Activated CD4-positive, CD25-positive, alpha-beta regulatory T cell (primary cell): ENCODE measurements around the gene HOXB9.

Experiments
- DNase-seq, 4 experiments: peaks; one replicate each; lab custom pipeline; 2025; lab: John Stamatoyannopoulos, UW

The HOXB9 gene

DNA sequence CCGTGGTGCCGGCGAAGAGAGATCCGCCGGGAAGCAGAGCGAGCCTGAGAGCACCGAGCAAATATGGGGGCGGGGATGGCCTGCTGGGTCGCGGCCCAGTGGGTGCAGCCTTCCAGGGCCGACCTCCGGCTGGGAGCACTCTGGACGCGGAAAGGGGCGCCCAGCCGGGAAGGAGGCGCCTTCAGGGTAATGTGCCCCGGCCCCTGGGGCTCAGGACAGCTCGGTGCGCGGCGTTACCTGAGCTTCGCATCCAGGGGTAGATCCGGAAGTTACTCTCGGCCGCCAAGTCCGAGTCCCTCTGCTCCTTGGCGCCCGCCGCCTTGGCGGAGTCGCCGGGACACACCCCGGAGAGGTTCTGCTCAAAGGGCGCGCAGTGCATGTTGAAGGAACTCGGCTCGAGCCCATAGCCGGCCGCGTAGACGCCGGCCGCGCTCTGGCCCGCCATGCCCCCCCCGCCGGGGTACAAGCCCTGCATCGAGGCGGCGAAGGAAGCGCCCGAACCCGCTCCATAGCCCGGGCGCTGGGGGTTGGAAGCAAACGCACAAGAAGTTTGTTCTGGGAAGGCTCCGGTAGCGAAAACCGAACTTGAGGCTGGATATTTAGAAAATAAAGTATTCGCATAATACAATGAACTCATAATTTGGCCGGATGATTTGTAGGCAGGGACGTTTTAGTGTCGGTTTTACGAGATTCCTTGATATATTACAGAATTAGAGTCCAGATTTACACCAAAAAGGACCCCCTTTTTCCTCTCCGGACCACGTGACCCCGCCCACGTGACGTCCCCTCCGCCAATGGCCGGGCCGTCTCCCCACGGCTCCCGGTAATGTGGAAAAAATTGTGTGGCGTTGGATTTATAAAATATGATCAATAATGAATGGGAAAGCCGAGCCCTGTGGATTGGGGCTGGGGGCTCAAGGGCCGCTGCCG is 15.6 kb downstream of the HOXB9 start, which contains the start of gene HOXB7:
TSS of gene HOXB7 (minus strand) at position 736 of the 930 bp plus-strand sequence. CDS start at position 637, 99 bp downstream.
- peak in 2 of 4 experiments; percentile 28 to 31 for DNase-seq

- no peak for DNase-seq
Observed at GRCh38 chr17:48609759-48610281, 16.3 kb downstream of the HOXB9 start.

GRCh38 chr17:48609033-48609432 is 17.1 kb downstream of the HOXB9 start:
- no peak for DNase-seq

GRCh38 chr17:48608494-48608834 is 17.7 kb downstream of the HOXB9 start:
- no peak for DNase-seq

DNA sequence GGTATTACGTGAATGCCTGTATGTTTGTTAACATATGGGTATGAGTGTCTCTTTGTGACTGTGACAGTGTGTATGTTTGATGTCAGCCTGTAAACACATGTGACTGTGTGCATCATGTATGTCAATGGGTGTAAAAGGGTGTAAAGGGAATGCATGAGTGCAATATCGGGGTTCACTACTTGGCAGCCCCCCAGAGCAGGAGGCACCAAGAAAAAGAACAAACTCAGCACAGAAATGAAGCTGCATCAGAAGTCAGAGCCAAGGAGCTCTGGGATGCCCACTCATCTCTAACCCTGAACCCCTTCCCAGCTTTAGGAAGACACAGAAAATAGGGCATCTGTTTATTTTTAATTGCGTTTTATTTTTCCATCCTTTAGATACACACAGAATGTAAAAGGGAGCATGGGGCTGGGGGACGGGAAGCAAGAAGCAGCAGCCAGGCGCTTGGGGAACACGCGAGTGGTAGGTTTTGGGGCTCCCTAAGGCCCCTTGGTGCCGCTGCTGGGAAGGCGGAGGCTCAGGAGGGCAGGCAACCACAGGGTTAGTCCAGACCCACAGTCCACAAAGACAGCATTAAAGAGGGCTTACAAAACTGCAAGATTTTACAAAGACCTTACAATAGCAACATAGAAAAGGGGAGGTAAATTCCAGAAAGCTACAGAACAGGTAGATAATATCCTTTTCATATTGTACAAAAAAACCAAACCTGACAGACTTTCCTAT is 19.1 kb downstream of the HOXB9 start:
- no peak for DNase-seq

- DNase-seq, result no peak
Observed at GRCh38 chr17:48605991-48606891, 19.9 kb downstream of the HOXB9 start.

GRCh38 chr17:48605409-48605919 is 20.7 kb downstream of the HOXB9 start:
- DNase-seq, result no peak

- DNase-seq, result no peak
Observed at GRCh38 chr17:48604770-48605329, 21.3 kb downstream of the HOXB9 start, which contains the start of gene HOXB6. Gene HOXB6, minus strand, starts transcription at chr17:48604986. Its CDS starts 6,836 bp downstream, at chr17:48598150.

DNA sequence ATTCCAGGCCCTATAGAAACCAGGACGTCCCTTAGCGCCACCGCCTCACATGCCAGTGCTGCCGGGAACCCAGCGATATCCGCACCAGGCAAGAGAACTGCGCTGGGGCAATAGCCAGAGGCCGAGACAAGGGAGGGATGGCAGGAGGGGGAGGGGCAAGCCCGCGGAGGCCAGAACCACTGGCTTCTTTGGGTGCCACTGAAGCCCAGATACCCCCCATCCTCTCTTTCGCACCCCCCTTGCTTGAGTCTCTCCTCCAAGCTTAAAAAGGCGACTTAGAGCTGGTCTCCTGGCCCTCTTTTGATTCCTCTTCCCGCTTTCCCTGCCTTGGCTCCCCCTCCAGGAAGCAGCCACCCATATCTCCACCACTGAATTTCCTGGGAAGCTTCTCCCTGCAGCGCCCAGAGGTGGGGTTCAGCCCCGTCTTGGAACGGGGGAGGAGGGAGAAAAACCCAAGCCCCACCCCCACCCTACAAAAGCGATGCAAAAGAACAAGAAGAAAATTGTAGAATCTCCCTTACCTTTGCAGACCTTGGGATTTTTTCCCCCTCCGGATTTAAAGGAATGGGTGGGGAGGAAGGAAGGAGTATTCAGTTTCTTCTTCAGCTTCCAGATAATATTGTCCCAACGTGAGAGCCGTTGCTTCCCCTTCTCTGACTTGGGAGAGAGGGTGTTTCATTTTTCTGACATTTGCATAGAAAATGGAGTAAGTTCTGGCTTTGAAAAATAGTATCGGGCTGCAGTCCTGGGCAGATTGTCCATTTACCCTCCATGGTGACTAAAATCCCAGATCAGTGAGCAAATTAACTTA is 22.0 kb downstream of the HOXB9 start:
- no peak for DNase-seq

DNA sequence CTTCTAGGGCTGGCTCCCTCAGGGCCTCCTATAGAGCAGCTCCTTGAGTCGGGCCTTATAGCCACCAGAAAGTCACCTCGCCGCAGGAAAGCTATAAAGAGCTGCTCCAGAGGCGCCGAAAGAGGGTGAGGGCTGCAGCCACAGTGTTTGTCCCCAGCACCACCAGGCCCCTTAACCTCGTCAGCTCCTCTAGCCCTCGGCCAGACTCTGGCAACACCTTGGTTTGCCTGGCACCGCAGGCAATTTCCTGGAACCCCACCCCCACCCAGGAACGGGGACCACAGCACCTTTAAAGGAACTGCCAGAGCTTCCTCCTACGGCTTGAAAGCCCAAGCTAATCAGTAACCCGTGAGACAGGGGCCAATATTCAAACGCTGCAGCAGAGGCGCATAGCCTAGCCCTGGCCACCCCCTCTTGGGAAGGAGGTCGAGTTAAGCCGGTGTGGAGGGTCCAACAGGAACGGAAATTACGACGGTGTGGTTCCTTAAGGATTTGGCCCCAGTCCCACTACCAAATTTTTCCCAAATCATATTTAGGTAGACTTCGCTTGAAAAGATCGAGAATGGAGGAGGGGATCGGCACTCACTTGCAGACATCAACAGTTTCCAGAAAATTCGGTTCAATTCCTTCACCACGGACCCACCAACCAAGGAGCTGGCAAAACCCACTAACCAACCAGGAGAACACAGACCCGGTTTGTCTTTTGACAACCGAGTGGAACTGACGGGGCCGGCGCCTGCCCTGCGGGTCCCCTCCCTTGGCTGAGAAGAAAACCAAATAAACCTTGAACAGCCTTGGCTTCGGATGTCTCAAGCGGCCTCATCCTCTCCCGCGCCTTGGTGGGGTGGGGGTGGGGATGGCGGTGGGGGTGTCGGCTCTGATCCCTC is 24.4 kb downstream of the HOXB9 start:
- DNase-seq, result no peak

DNA sequence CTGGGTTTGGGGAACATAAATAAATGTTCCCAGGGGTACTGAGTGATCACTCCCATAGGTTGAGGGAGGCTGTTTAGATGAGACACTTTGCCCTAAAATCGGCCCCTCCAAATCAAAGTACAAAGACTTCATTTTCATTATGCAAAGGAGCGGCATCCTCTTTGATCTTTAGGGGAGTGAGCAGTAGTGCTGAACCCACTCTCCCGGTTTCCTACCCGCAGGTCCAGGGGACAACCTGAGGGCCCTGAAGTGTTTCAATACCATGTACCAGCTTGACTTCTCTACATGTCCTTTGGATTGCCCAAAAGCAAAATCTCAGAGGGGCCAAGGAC is 25.0 kb downstream of the HOXB9 start:
- no peak for DNase-seq

- no peak for DNase-seq
Observed at GRCh38 chr17:48600244-48601098, 25.7 kb downstream of the HOXB9 start.

DNA sequence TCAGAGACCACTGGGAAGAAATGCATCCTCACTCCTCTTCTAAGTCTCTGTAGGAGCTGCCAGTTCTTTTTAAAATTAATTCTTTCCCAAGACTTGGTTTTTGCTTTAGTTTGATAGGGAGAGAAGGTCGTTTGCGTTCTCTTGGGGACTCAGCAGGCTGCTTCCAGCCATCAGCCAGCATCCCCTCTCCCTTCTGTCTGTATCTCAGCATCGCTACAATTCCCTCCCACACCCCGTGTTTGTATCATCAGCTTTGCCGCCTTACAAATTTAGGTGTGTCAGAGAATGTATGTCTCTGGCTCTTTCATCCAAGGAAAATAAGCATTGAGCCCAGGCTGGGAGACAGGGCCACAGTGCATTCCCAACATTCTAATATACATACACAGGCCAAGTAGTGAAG is 26.8 kb downstream of the HOXB9 start:
- no peak for DNase-seq

GRCh38 chr17:48598736-48599135 is 27.4 kb downstream of the HOXB9 start:
- no peak for DNase-seq

DNA sequence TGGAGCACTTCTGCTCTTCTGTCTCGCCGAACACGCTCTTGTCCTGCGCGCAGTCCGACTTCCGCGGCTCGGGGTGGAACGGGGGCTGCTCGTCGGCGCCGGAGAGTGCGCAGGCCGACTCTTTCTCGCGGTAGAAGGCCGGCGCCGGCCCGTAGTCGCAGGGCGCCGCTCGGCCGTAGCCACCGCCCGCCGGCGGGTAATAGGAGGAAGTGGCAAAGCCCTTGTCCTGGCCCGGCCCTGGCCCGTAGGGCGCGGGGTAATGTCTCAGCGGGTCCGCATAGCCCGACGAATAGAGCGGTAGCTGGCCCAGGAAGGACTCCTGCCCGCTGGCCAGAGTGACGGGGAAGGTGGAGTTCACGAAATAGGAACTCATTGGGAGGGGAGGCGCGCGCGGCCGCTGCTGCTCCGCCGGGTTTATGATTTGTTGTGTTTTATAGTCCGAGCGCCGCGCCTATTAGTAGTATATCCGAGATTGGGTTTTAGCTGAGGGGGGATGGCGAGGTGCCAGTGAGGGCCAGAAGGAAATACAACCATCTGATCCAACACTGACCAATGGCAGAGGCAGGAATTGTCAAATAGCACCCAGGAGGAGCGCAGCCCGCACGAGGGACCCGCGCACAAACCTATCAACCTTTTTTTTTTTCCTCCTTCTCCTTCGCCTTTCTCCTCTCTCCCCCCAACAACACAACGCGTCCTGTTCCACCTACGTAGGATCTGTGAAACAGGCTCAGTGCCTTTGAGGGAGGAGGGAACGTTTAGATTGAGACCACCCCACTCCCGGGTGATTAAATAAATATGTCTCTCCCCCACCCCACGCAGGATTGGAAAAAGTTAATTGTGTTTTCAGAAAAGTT is 28.2 kb downstream of the HOXB9 start:
- no peak for DNase-seq

DNA sequence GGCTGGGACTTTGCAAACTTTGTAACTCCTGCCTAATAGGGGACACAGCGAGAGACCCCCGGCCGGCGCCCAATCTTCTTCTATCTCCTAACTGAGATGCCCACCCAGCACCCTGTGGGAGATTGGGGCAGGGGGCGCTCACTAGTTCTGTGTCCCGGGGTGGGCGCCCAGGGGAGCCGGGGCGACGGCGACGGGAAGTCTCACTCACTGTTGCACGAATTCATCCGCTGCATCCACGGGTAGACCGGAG is 28.7 kb downstream of the HOXB9 start:
- no peak for DNase-seq

GRCh38 chr17:48596735-48597527 is 29.2 kb downstream of the HOXB9 start:
- DNase-seq, result no peak
